Stimulated activated CD4-positive, alpha-beta T cell treated with anti-CD3 and anti-CD28 coated beads, Interleukin-2, amount 100 ng/mL, for 24 hours (primary cell): ENCODE data around the gene THAP5.
A peak's percentile ranks its signal among the peaks of the same experiment; 100 is the strongest.

Source experiments
- DNase-seq, 2 donors: peaks; one replicate each; pipeline ENCODE4 v3.0.0-alpha.2; 2020

The THAP5 gene

GRCh38 chr7:108529341-108529740 is 40.2 kb downstream of the THAP5 start:
- no peak for DNase-seq

- no peak for DNase-seq
Measured at GRCh38 chr7:108528183-108528712, 41.3 kb downstream of the THAP5 start.

- no peak for DNase-seq
Measured at GRCh38 chr7:108526768-108527017, 42.8 kb downstream of the THAP5 start.

DNA sequence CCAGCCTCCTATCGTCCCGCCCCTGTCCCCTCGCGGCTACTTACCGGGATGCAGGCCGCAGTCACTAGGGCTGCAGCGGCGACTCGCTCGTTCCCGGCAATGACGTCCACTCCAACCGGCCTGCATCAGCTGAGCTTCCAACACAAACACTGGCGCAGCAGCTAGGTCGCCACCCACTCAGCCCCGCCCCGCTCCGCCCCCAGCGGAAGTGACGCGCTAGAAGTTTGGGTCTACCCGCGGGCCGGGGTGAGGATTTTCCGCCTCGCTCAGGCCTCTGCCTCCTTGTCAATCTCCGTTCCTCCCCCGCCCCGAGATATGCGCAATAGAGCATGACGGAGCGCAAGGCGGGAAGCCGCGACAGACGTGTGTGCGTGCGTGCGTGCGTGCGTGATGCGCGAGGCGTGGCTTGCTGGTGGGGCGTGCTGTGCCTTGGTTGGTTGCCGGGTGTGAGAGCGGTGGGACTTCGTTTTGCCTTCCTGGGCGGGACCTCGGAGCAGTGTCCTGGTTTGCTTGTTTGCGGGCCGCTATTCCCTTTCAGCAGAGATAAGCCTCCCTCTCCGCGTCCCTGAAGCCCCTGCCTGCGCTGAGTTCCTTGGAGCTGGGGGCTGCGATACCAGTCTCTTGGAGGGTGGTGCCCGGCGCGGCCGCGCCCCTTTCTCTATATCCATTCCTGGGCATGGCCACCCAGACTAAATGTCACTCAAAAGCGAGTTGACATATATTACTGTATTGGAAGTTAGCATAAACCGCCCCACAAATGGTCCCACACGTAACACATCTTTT is 43.3 kb downstream of the THAP5 start, which contains the start of gene PNPLA8:
PNPLA8 (minus strand) TSS at position 151 of the 783 bp plus-strand sequence. CDS start 10,644 bp downstream, outside the sequence.
- peak; percentile 100 for DNase-seq

DNA sequence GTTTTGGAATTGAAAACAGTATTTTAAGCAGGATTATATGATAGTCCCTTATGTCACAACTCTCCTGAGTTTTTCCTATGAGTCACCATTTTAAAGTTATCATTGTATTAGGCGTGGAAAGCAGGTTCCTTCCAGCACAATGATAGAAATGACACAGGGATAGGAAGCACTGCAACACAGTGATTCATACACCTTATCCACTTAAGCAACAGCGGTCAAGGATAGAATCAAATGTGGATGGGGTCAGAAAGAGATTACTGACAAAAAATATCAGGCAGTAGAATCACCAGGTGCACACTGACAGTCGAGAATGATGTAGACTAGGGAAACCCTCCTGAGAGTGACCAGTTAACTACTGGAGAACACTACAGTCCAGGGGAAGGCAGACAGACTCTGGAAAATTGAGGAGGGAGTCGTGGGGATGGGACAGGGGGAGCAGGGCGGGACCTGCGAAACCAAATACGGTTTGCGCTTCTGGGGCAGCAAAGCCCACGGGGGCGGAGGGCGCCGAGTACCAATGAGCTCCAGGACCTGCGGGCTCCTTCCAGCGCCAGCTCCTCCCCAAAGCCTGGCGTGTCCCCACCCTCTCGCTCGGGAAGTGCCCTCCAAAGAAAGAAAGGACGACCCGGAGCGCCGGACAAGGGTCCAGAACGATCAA is 44.0 kb downstream of the THAP5 start:
- no peak for DNase-seq

GRCh38 chr7:108522780-108523179 is 46.7 kb downstream of the THAP5 start:
- no peak for DNase-seq

GRCh38 chr7:108517951-108518350 is 51.6 kb downstream of the THAP5 start:
- no peak for DNase-seq

GRCh38 chr7:108515630-108516029 is 53.9 kb downstream of the THAP5 start:
- DNase-seq: no peak

DNA sequence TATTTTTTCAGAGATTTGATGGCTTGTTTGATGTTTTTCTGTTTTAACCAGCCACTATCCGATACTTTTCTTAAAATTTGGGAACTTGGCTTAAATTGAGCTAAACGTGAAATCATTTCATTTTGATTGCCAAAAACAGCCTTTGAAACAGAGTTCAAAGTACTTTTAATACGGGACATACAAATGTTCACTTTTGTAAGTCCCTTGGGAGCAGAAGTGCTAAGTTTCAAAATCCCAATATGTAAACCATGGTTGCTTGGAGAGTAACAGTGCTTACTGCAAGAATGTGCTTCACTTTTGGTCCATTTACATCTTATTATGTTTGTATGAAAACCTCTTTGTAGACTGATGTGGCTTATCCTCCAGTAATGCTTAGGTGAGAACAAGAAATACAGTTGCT is 54.5 kb downstream of the THAP5 start:
- no peak for DNase-seq
